ENCODE measurements around the gene USP47. TPM values are rescaled to one million over a fixed set of nuclear protein-coding genes. Genes with fewer than 3 reads are reported as not detected.

USP47 gene
- total RNA-seq, 1 experiment from 2014 or later = 24.2 TPM

- no peak overlapping the region for H2AFZ ChIP-seq
- no peaks in the 10 kb centered on the region for H3K27me3 ChIP-seq (ENCODE audit: insufficient read depth, low read depth)
- no TSS peak for BruUV-seq (replicated peaks)
- no peaks in the 10 kb centered on the region for H3K9me3 ChIP-seq (ENCODE audit: insufficient read depth, low read depth)
- no peaks in the 10 kb centered on the region for H3K79me2 ChIP-seq (ENCODE audit: low read depth)
- H3F3A ChIP-seq (ENCODE audit: insufficient read depth, low read depth) = peaks cover 10% of the 10 kb centered on the region; the same call in 1 of the 2 replicates
- H3K4me1 ChIP-seq (replicated peaks; ENCODE audit: insufficient read depth) = peaks cover 33% of the 10 kb centered on the region
- CTCF ChIA-PET = interaction anchor here (1.0 kb wide), 1 partner anchor 52 kb away, joined by 3 read pairs; no protein-coding TSS in a partner anchor
- peak overlapping the region; percentile 11; the same call in 1 of the 2 replicates for H3K4me2 ChIP-seq
- DNase-seq = peak; percentile 58 to 62
- intact Hi-C loops (cut with micrococcal nuclease; ENCODE audit: unreplicated experiment) = no loop called here
- TF ChIP-seq EZH2 (IDR thresholded peaks at IDR 0.05; ENCODE audit: low read depth) (no peak), CTCF (conservative IDR thresholded peaks at IDR 0.05) (no peak)
- H4K20me1 ChIP-seq (ENCODE audit: insufficient read depth) = no peaks in the 10 kb centered on the region
- no peak overlapping the region for H3K27ac ChIP-seq
- POLR2A ChIA-PET (ENCODE audit: unreplicated experiment) = interaction anchor here (0.6 kb wide), 1 partner anchor 601 kb away, joined by 3 read pairs; no protein-coding TSS in a partner anchor
- H3K9me2 ChIP-seq (ENCODE audit: insufficient read depth) = no peaks in the 10 kb centered on the region
- H3K4me3 ChIP-seq = no peak overlapping the region
- no peaks in the 10 kb centered on the region for H3K36me3 ChIP-seq (ENCODE audit: low read depth)
These were observed 150.8 kb downstream of the USP47 start for GRCh38 chr11:11992257-11993212.

- Histone ChIP-seq H3K4me2 (peak overlapping the region; percentile 64), H3K27ac (no peak overlapping the region), H3K4me1 (replicated peaks; ENCODE audit: insufficient read depth) (peaks cover 35% of the 10 kb centered on the region), H3K79me2 (ENCODE audit: low read depth) (no peaks in the 10 kb centered on the region), H3K36me3 (ENCODE audit: low read depth) (no peaks in the 10 kb centered on the region), H3K4me3 (no peak overlapping the region), H3K27me3 (ENCODE audit: insufficient read depth, low read depth) (no peaks in the 10 kb centered on the region), H3K9me3 (ENCODE audit: insufficient read depth, low read depth) (no peaks in the 10 kb centered on the region), H3F3A (ENCODE audit: insufficient read depth, low read depth) (peaks cover 10% of the 10 kb centered on the region; the same call in 1 of the 2 replicates), H4K20me1 (ENCODE audit: insufficient read depth) (no peaks in the 10 kb centered on the region), H2AFZ (no peak overlapping the region), H3K9me2 (ENCODE audit: insufficient read depth) (no peaks in the 10 kb centered on the region)
- ChIA-PET POLR2A (ENCODE audit: unreplicated experiment) (interaction anchor here (0.6 kb wide), 1 partner anchor 1140 kb away, joined by 3 read pairs; no protein-coding TSS in a partner anchor), CTCF (interaction anchor here (0.6 to 1.0 kb wide), 3 partner anchors 29 to 230 kb away, joined by 3 to 4 read pairs (median 3); no protein-coding TSS in a partner anchor)
- intact Hi-C loops (cut with micrococcal nuclease; ENCODE audit: unreplicated experiment) = no loop called here
- TF ChIP-seq CTCF (conservative IDR thresholded peaks at IDR 0.05) (no peak), EZH2 (IDR thresholded peaks at IDR 0.05; ENCODE audit: low read depth) (no peak)
- BruUV-seq (replicated peaks) = no TSS peak
- peak; percentile 63 to 78 for DNase-seq
These were observed 152.1 kb downstream of the USP47 start for GRCh38 chr11:11993839-11994238.

GRCh38 chr11:11995601-11996000, 153.8 kb downstream of the USP47 start:
- H3F3A ChIP-seq (ENCODE audit: insufficient read depth, low read depth) = peaks cover 10% of the 10 kb centered on the region; the same call in 1 of the 2 replicates
- no peaks in the 10 kb centered on the region for H3K79me2 ChIP-seq (ENCODE audit: low read depth)
- no peaks in the 10 kb centered on the region for H4K20me1 ChIP-seq (ENCODE audit: insufficient read depth)
- BruUV-seq (replicated peaks) = no TSS peak
- TF ChIP-seq EZH2 (IDR thresholded peaks at IDR 0.05; ENCODE audit: low read depth) (no peak), CTCF (conservative IDR thresholded peaks at IDR 0.05) (no peak)
- no peaks in the 10 kb centered on the region for H3K27me3 ChIP-seq (ENCODE audit: insufficient read depth, low read depth)
- POLR2A ChIA-PET (ENCODE audit: unreplicated experiment) = no interaction called here
- CTCF ChIA-PET = no interaction called here
- H3K4me2 ChIP-seq = no peak overlapping the region
- H2AFZ ChIP-seq = no peak overlapping the region
- peaks cover 37% of the 10 kb centered on the region for H3K4me1 ChIP-seq (replicated peaks; ENCODE audit: insufficient read depth)
- H3K9me3 ChIP-seq (ENCODE audit: insufficient read depth, low read depth) = no peaks in the 10 kb centered on the region
- H3K4me3 ChIP-seq = no peak overlapping the region
- no peak for DNase-seq
- H3K9me2 ChIP-seq (ENCODE audit: insufficient read depth) = no peaks in the 10 kb centered on the region
- H3K36me3 ChIP-seq (ENCODE audit: low read depth) = no peaks in the 10 kb centered on the region
- H3K27ac ChIP-seq = no peak overlapping the region
- intact Hi-C loops (cut with micrococcal nuclease; ENCODE audit: unreplicated experiment) = no loop called here

Measured in PC-9 (cell line).